IMR-90 (cell line): ENCODE data around the gene GFM2. TPM values are rescaled to one million over a fixed set of nuclear protein-coding genes. Genes with fewer than 3 reads are reported as not detected.

ENCODE experiments used
- ATAC-seq: fragments of 200-7000 bp; cut with Tn5 transposase; 2 replicates; pipeline ENCODE4 v1.9.1; 2020; ENCODE audit warnings: low read depth, mild to moderate bottlenecking, moderate library complexity
- BruUV-seq: library from RNA; stranded (reverse); fragments of 400-500 nt; replicated peaks from 2 replicates; lab custom pipeline; 2021; lab: Mats Ljungman, UMichigan
- CTCF ChIA-PET: fragments of 300-600 bp; formaldehyde crosslinking; extraction: SDS; loops from one replicate; lab custom pipeline; 2021; ENCODE audit warnings: antibody characterized with exemption; lab: Yijun Ruan, JAX
- POLR2A ChIA-PET: fragments of 300-600 bp; sonication (Branson Sonifier 250); formaldehyde crosslinking; loops from one replicate; lab custom pipeline; 2022; ENCODE audit warnings: antibody characterized with exemption; ENCODE audit not compliant: unreplicated experiment; lab: Charles Lee
- DNase-seq: peaks from one replicate; pipeline ENCODE4 v3.0.0; 2013
- H2AFZ ChIP-seq: replicated peaks from 2 replicates; pipeline ENCODE3; 2013; ENCODE audit warnings: low read length, mild to moderate bottlenecking; ENCODE audit not compliant: poor library complexity
- H2AK5ac ChIP-seq: 2 replicates; pipeline ENCODE4 v1.6.1; 2013; ENCODE audit warnings: low read depth, low read length, inconsistent platforms
- H2AK9ac ChIP-seq: replicated peaks from 2 replicates; pipeline ENCODE3; 2013; ENCODE audit warnings: mild to moderate bottlenecking, low read depth, low read length, moderate library complexity; ENCODE audit not compliant: poor library complexity
- H2BK120ac ChIP-seq: 2 replicates; pipeline ENCODE4 v1.6.1; 2013; ENCODE audit warnings: low read depth, low read length, inconsistent platforms
- H2BK15ac ChIP-seq: 3 replicates; pipeline ENCODE4 v1.6.1; 2013; ENCODE audit warnings: low read depth, low read length, inconsistent platforms
- H2BK20ac ChIP-seq: 2 replicates; pipeline ENCODE4 v1.6.1; 2013; ENCODE audit warnings: low read depth, mild to moderate bottlenecking, inconsistent platforms, low read length, moderate library complexity
- H2BK5ac ChIP-seq: 2 replicates; pipeline ENCODE4 v1.6.1; 2013; ENCODE audit warnings: mild to moderate bottlenecking, low read depth, low read length, inconsistent platforms; ENCODE audit not compliant: poor library complexity, severe bottlenecking
- H3K14ac ChIP-seq: replicated peaks from 2 replicates; pipeline ENCODE4 v1.6.1; 2013; ENCODE audit warnings: low read depth, low read length, inconsistent platforms
- H3K18ac ChIP-seq: 2 replicates; pipeline ENCODE4 v1.6.1; 2013; ENCODE audit warnings: low read depth, low read length, control low read depth
- H3K23ac ChIP-seq: 2 replicates; pipeline ENCODE4 v1.6.1; 2013; ENCODE audit warnings: low read depth, low read length, inconsistent platforms
- H3K27ac ChIP-seq: 2 replicates; pipeline ENCODE4 v1.5.1; 2013; ENCODE audit warnings: mild to moderate bottlenecking, control low read depth, low read length; ENCODE audit not compliant: insufficient read depth
- H3K27me3 ChIP-seq: 2 replicates; pipeline ENCODE4 v1.6.1; 2013; ENCODE audit warnings: low read length; ENCODE audit not compliant: control insufficient read depth, insufficient read depth
- H3K36me3 ChIP-seq: 2 replicates; pipeline ENCODE4 v1.6.1; 2013; ENCODE audit warnings: low read length, mixed read lengths; ENCODE audit not compliant: control insufficient read depth, insufficient read depth
- H3K4ac ChIP-seq: 2 replicates; pipeline ENCODE4 v1.6.1; 2013; ENCODE audit warnings: low read depth, low read length, inconsistent platforms
- H3K4me1 ChIP-seq: 2 replicates; pipeline ENCODE4 v1.6.1; 2013; ENCODE audit warnings: low read length, mixed read lengths; ENCODE audit not compliant: control insufficient read depth, insufficient read depth
- H3K4me2 ChIP-seq: 2 replicates; pipeline ENCODE4 v1.6.1; 2013; ENCODE audit warnings: low read depth, mild to moderate bottlenecking, control low read depth, low read length, moderate library complexity
- H3K4me3 ChIP-seq: 2 replicates; pipeline ENCODE4 v1.5.1; 2013; ENCODE audit warnings: low read depth, mild to moderate bottlenecking, control low read depth, low read length, moderate library complexity; ENCODE audit not compliant: insufficient read depth
- H3K56ac ChIP-seq: 2 replicates; pipeline ENCODE4 v1.6.1; 2013; ENCODE audit warnings: low read length, inconsistent platforms; ENCODE audit not compliant: insufficient read depth; ENCODE audit errors: extremely low read depth
- H3K79me1 ChIP-seq, 2 experiments: 2 replicates each; pipeline ENCODE4 v1.6.1; 2013; ENCODE audit warnings: low read length in 2 of 2, inconsistent platforms in 1 of 2, low read depth in 1 of 2
- H3K9ac ChIP-seq: 2 replicates; pipeline ENCODE4 v1.6.1; 2013; ENCODE audit warnings: low read depth, low read length, control low read depth
- H3K9me1 ChIP-seq: 2 replicates; pipeline ENCODE4 v1.6.1; 2013; ENCODE audit warnings: low read length, inconsistent platforms; ENCODE audit not compliant: insufficient read depth
- H3K9me3 ChIP-seq: 2 replicates; pipeline ENCODE4 v1.6.1; 2013; ENCODE audit warnings: low read length; ENCODE audit not compliant: control insufficient read depth, insufficient read depth
- H4K20me1 ChIP-seq: 2 replicates; pipeline ENCODE4 v1.6.1; 2013; ENCODE audit warnings: low read length, inconsistent platforms; ENCODE audit not compliant: insufficient read depth
- H4K5ac ChIP-seq: 2 replicates; pipeline ENCODE4 v1.6.1; 2013; ENCODE audit warnings: mild to moderate bottlenecking, low read depth, low read length, control low read depth
- H4K8ac ChIP-seq, 2 experiments: 2 replicates each; pipeline ENCODE4 v1.6.1; 2013; ENCODE audit warnings: low read depth in 2 of 2, low read length in 2 of 2, control low read depth in 1 of 2, inconsistent platforms in 1 of 2
- H4K91ac ChIP-seq: 2 replicates; pipeline ENCODE4 v1.6.1; 2013; ENCODE audit warnings: low read depth, low read length, inconsistent platforms; ENCODE audit not compliant: insufficient read depth
- CEBPB ChIP-seq: IDR thresholded peaks from 2 replicates; pipeline ENCODE4 v1.6.1; 2012; ENCODE audit warnings: low read depth, low read length, improper control_type of control experiment
- CHD1 ChIP-seq: IDR thresholded peaks from 2 replicates; pipeline ENCODE4 v1.6.1; 2012; ENCODE audit warnings: low read depth, low read length, improper control_type of control experiment
- CTCF ChIP-seq: conservative IDR thresholded peaks from 2 replicates; pipeline ENCODE4 v1.5.1; 2012; ENCODE audit warnings: mild to moderate bottlenecking, low read depth, low read length, improper control_type of control experiment
- FOS ChIP-seq: fragments of 150-350 bp; IDR thresholded peaks from 2 replicates; pipeline ENCODE4 v1.6.1; 2016; ENCODE audit warnings: low read depth, low read length
- MXI1 ChIP-seq: IDR thresholded peaks from 2 replicates; pipeline ENCODE4 v1.6.1; 2012; ENCODE audit warnings: low read depth, mild to moderate bottlenecking, low read length, moderate library complexity, borderline replicate concordance
- NFE2L2 ChIP-seq: fragments of 150-350 bp; IDR thresholded peaks from 2 replicates; pipeline ENCODE4 v1.6.1; 2016; ENCODE audit warnings: low read depth, mild to moderate bottlenecking, low read length
- POLR2A ChIP-seq: IDR thresholded peaks from 2 replicates; pipeline ENCODE4 v1.6.1; 2012; ENCODE audit warnings: mild to moderate bottlenecking, low read depth, low read length
- RCOR1 ChIP-seq: IDR thresholded peaks from 2 replicates; pipeline ENCODE4 v1.6.1; 2012; ENCODE audit warnings: mild to moderate bottlenecking, low read length, improper control_type of control experiment; ENCODE audit not compliant: insufficient replicate concordance
- WGBS, 2 experiments: methylation state at CpG; one replicate each; pipeline versions ENCODE4 v1.1.5 to v1.1.7; 2013; ENCODE audit warnings: missing lambda C conversion rate in 2 of 2; ENCODE audit not compliant: insufficient read length in 1 of 2; ENCODE audit errors: extremely low coverage in 2 of 2; 5-methylcytosine and 5-hydroxymethylcytosine counted together
- dilution Hi-C: fragments of 300-500 bp; cut with HindIII; formaldehyde crosslinking; loops from one replicate; pipeline ENCODE4 v1.14.3; 2018; ENCODE audit warnings: low sequenced_read_pairs; ENCODE audit not compliant: unreplicated experiment
- in situ Hi-C: fragments of 300-500 bp; cut with MboI; formaldehyde crosslinking; loops from 3 replicates; pipeline ENCODE4 v1.14.3; 2019; ENCODE audit warnings: low sequenced_read_pairs, inconsistent platforms, mixed read lengths
- intact Hi-C: fragments of 100-400 bp; cut with micrococcal nuclease; formaldehyde crosslinking; loops from 2 replicates; pipeline ENCODE4 v1.10.0; 2022
- polyA plus RNA-seq, 3 experiments: library from polyadenylated mRNA; depleted of rRNA; stranded (reverse); fragments of >200 nt; gene quantifications; 2 replicates each; pipeline ENCODE4 v1.2.3, GENCODE V29; 2012; ENCODE audit warnings: low replicate concordance in 1 of 3
- total RNA-seq: library from RNA; depleted of rRNA; stranded (reverse); fragments of >200 nt; gene quantifications from 2 replicates; pipeline ENCODE4 v1.2.3, GENCODE V29; 2012

Gene GFM2
- total and polyA plus RNA-seq, 2 of the 4 experiments (the other 2 are of a cell fraction) = 23.3 to 45.7 TPM

- no peak overlapping the region for H4K5ac ChIP-seq
- in situ Hi-C loops (no loop called here), intact Hi-C loops (no loop called here), dilution Hi-C loops (no loop called here)
- no peak for ATAC-seq
- peak; percentile 8 for DNase-seq
- no peak overlapping the region for H2AK5ac ChIP-seq
- H2BK120ac ChIP-seq = no peak overlapping the region
- no peak overlapping the region for H3K4me2 ChIP-seq
- TF ChIP-seq POLR2A = no peak
- no peak for TF ChIP-seq RCOR1
- TF ChIP-seq FOS = no peak
- no peak for TF ChIP-seq CEBPB
- TF ChIP-seq CTCF = no peak
- no peak for TF ChIP-seq NFE2L2
- TF ChIP-seq MXI1 = no peak
- no peak for TF ChIP-seq CHD1
- no peaks in the 10 kb centered on the region for H3K9me1 ChIP-seq
- no peak overlapping the region for H4K8ac ChIP-seq
- no peak overlapping the region for H2BK15ac ChIP-seq
- H2BK20ac ChIP-seq = no peak overlapping the region
- ChIA-PET CTCF (interaction anchor here (0.9 to 1.0 kb wide), 2 partner anchors 11 to 17 kb away, joined by 3 read pairs; no protein-coding TSS in a partner anchor), POLR2A (no interaction called here)
- no peak overlapping the region for H2AFZ ChIP-seq
- H3K27ac ChIP-seq = no peak overlapping the region
- WGBS, 2 experiments = no CpG with 5 or more reads among the region's 4 CpGs
- H2AK9ac ChIP-seq = no peak overlapping the region
- no peak overlapping the region for H3K4ac ChIP-seq
- no peak overlapping the region for H4K91ac ChIP-seq
- H3K4me1 ChIP-seq = no peaks in the 10 kb centered on the region
- H3K79me1 ChIP-seq = no peaks in the 10 kb centered on the region; a peak in 1 of 4 replicates
- H3K18ac ChIP-seq = no peak overlapping the region
- BruUV-seq = no TSS peak
- H3K9ac ChIP-seq = no peak overlapping the region
- H3K56ac ChIP-seq = no peak overlapping the region
- no peak overlapping the region for H2BK5ac ChIP-seq
- H3K4me3 ChIP-seq = no peak overlapping the region
- H3K23ac ChIP-seq = no peak overlapping the region
- no peaks in the 10 kb centered on the region for H3K9me3 ChIP-seq
- H4K20me1 ChIP-seq = no peaks in the 10 kb centered on the region
- H3K36me3 ChIP-seq = peaks cover 10% of the 10 kb centered on the region
- H3K27me3 ChIP-seq = no peaks in the 10 kb centered on the region
- no peak overlapping the region for H3K14ac ChIP-seq
Measured at GRCh38 chr5:74738406-74738805, 28.5 kb downstream of the GFM2 start.
